Measurements from ENCODE around the gene PLPPR3.
"Not testable (repeated sequence)": the region's sequence is repeated elsewhere in the genome, so short reads cannot be mapped to it uniquely, and the experiment has no call there.

Gene PLPPR3

DNA sequence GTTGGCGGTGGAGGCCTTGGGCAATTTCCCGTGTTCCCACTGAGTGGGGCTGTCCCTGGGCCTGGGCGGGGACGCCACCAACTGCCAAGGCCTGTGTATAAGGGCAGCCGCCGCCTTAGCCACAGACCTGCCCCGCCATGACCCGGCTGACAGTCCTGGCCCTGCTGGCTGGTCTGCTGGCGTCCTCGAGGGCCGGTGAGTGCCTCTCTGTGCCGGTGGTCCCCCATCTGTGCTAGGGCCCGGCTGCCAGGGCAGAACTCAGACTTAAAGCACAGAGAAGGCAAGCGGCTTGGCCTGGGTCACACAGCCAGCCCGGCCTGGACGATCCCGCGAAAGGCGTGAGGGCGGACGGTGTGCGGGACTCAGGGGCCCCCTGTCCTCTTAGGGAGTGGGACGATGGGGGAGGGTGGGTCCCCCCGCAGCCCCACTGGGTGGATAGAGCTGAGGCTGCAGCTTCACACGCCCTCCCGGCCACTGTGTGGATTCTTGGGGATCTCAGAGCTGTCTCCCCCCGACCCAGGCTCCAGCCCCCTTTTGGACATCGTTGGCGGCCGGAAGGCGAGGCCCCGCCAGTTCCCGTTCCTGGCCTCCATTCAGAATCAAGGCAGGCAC lies 6.1 kb upstream of the PLPPR3 start, which contains the start of gene AZU1:
Gene AZU1 (plus strand): TSS at position 128 of the 612 bp plus-strand sequence. CDS start 10 bp downstream, at position 138.
- no peak for DNase-seq

- DNase-seq = no peak
Measured at GRCh38 chr19:827314-827709, 5.6 kb upstream of the PLPPR3 start.

DNA sequence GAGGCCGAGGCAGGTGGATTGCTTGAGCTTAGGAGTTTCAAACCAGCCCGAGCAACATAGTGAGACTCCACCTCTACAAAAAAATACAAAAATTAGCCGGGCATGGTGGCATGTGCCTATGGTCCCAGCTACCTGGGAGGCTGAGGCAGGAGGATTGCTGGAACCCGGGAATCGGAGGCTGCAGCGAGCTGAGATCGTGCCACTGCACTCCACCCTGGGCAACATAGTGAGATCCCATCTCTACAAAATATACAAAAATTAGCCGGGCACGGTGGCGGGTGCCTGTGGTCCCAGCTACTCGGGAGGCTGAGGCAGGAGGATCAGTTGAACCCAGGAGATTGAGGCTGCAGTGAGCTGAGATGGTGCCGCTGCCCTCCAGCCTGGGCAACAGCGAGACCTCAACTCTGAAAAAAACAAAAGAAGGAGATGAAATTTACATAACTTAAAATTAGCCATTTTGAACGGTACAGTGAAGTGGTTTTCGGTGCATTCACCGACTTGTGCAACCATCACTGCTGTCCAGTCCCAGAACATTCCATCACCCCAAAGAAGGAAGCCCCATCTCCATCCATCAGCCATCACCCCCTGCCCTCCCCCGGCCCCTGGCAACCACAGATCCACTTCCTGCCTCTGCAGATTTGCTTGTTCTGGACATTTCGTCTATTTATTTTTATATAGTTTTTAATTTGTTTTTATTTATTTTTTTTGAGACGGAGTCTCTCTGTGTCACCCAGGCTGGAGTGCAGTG lies 4.3 kb upstream of the PLPPR3 start:
- DNase-seq = no peak

DNA sequence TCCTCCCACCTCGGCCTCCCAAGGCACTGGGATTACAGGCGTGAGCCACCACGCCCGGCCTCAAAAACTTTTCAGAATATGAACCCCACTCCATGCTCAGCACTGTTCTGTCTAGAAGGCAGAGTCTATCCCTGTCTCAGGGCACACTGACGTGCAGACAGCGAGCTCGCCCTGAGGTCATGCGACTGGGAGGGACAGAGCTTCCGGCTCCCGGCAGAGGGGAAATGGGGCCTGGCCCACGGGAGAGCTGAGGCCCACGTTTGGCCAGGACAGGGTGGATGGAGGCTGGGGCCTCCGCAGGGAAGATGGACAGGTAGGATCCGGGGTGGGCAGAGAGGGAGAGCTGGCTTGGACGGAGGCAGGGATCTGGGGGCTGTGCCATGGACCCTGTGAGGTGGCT lies 3.1 kb upstream of the PLPPR3 start:
- DNase-seq = no peak

GRCh38 chr19:823565-824121 lies 1.9 kb upstream of the PLPPR3 start:
- no peak for DNase-seq

DNA sequence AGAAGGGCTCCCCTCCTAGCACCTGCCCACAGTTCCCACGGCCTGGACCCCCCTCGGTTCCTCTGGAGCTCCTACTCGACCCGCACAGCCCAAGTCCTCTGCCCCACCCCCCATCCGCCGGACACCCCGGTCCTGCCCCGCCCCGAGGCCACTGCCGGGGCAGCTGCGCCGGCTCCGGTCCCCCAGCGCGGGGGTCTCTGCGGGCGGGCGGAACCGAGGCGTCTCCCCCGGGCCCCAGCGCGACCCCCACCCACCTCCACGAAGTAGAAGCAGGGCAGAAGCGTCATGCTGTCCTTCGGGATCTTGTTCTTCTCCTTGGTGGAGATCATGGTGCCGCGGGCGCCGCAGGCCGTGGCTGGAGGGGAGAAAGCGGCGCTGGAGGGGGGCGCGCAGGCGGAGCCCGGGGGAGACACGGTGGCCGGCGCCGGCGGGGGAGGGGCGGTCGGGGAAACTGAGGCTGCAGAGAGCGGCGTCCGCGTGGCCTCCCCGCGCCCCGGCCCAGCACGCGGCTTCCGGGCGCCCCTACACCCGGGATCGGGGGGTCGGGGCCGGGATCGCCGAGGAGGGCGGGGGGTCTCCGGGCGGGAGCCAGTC lies 427 bp downstream of the PLPPR3 start:
- no peak for DNase-seq

DNA sequence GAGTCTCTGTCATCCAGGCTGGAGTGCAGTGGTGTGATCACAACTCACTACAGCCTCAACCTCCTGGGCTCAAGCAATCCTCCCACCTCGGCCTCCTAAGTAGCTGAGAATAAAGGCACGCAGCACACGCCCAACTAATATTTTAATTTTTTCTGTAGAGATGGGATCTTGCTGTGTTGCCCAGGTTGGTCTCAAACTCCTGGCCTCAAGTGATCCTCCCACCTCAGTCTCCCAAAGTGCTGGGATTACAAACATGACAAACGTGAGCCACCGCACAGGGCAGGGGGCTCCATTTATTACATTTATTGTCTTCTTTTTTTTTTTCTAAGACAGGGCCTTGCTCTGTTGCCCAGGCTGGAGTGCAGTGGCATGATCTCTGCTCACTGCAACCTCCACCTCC lies 1.5 kb downstream of the PLPPR3 start:
- DNase-seq = not testable (repeated sequence)

DNA sequence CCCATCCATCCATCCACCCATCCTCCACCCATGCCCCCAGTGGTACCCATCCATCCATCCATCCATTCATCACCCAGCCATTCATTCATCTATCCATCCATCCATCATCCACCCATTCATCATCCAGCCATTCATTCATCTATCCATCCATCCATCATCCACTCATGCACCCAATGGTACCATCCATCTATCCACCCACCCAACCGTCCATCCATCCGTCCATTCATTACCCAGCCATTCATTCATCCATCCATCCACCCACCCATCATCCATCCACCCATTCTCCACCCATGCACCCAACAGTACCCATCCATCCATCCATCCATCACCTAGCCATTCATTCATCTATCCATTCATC lies 5.3 kb downstream of the PLPPR3 start:
- no peak for DNase-seq

DNA sequence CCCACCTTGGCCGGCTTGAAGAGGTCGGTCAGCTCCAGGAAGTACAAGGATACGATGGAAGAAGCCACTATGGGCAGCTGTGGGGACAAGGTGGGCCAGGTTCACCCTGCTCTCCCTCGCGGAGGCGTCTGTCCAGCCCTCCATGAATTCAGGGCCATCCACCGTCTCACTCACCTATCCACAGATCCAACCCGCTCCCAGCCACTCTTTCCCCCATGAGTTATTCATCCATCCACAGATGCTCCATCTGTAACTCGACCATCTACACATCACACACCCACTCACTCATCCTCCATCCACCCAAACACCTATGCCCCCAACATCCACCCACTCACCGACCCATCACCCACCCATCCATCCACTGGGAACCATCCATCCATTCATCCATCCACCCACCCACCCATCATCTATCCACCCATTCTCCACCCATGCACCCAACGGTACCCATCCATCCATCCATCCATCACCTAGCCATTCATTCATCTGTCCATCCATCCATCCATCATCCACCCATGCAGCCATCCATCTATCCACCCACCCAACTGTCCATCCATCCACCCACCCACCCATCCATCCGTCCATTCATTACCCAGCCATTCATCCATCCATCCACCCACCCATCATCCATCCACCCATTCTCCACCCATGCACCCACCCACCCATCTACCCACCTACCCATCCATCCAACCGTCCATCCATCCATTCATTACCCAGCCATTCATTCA lies 5.8 kb downstream of the PLPPR3 start:
- no peak for DNase-seq

DNA sequence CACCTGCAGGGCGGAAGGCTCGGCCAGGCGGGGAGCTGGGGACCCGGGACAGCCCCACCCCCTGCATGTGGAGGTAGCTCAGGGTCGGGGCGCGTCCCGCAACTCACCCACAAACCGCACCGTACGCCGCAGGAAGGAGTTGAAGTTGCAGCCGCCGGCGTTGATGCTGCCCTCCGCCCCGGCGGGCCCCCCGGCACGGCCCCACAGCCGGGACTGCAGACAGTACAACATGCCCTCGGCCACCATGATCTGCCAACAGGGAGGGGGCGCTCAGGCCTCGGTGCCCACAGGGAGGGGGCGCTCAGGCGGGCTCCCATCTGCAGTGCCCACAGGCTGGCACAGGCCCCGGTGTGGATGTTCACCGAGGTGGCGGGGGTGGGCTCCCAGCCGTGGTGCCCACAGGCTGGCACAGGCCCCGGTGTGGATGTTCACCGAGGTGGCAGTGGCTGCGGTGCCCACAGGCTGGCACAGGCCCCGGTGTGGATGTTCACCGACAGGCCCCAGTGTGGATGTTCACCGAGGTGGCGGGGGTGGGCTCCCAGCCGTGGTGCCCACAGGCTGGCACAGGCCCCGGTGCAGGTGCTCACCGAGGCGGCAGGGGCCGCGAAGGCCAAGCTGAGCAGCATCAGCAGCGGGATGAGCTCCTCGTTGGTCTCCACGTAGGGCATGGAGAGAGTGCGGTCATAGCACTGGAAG lies 6.5 kb downstream of the PLPPR3 start:
- DNase-seq = no peak

DNA sequence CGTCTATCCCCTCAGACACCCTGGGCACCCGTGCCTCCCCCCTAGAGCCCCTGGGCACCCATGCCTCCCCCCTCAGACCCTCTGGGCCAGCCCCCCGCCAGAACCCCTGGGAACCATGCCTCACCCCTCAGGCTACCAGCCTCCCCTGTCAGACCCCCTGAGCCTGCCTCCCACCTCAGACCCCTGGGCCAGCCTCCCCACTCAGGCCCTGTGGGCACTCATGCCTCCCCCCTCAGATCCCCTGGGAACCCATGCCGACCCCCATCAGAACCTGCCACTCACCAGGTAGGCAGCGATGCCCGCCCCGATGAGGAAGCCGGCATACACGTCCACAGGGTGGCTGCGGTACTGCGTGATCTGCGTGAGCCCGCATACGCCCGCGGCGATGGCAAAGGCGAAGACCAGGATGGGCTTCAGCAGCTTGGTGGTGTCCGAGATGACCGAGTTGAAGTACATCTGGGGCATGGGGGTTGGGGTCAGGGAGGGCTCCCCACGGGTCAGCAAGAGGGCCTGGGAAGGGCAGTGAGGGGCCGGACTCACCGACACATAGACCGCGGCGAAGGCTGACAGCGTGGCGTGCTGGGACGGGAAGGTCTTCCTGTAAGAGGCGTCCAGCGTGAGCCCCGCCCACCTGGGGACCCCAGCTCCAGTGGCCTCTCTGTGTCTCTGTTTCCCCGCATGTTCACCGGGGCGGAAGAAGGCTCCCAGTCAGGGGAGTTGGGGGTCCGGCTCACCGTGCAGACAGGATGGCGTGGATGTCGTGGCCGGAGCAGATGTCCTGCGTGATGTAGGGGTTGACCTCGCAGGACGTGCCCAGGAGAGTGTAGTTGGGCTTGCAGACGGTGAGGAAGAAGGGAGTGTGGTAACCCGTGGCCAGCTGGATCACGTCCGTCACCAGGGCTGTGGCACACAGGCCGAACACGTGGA lies 7.3 kb downstream of the PLPPR3 start:
- no peak for DNase-seq

GRCh38 chr19:813219-814151 lies 8.3 kb downstream of the PLPPR3 start:
- no peak for DNase-seq

DNA sequence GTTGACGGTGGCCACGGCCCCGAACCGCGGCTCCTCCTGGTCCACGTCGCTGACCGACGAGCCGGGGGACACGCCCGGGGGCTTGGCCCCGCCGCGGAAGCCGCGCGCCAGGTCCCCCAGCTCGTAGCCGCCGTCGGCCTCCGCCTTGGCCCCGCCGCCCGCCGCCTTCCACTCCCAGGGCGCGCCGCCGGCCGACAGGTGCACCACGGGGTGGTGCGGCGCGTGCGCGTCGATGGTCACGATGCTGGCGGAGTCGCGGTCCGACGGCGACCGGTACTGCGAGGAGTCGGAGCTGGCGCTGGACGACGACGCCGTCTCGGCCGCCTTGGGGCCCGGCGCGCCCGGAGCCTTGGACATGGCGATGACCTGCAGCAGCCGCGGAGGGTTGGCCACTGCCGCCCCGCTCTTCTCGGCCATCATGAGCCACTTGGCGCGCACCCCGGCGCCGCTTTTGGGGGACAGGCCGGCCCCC lies 9.0 kb downstream of the PLPPR3 start:
- DNase-seq = no peak

- no peak for DNase-seq
Measured at GRCh38 chr19:812049-812746, 9.6 kb downstream of the PLPPR3 start.

- DNase-seq = no peak
Measured at GRCh38 chr19:811506-812048, 10.2 kb downstream of the PLPPR3 start.

DNA sequence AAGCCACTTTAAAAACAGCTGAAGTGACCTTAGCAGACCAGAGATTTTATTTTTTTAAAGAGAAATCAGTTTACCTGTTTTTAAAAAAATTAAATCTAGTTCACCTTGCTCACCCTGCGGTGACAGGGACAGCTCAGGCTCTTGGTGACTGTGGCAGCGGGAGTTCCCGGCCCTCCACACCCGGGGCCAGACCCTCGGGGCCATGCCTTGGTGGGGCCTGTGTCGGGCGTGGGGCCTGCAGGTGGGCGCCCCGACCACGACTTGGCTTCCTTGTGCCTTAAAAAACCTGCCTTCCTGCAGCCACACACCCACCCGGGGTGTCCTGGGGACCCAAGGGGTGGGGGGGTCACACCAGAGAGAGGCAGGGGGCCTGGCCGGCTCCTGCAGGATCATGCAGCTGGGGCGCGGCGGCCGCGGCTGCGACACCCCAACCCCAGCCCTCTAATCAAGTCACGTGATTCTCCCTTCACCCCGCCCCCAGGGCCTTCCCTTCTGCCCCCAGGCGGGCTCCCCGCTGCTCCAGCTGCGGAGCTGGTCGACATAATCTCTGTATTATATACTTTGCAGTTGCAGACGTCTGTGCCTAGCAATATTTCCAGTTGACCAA lies 10.8 kb downstream of the PLPPR3 start:
- no peak for DNase-seq

GRCh38 chr19:810077-810855 lies 11.5 kb downstream of the PLPPR3 start:
- no peak for DNase-seq

- DNase-seq = no peak
Measured at GRCh38 chr19:808423-808775, 13.4 kb downstream of the PLPPR3 start.

Measured in CD4-positive, alpha-beta T cell treated with Interleukin-15 for 1 hour (primary cell).